NCI-H524 (cell line): ENCODE data around the gene ZNF625.

Source experiments
- DNase-seq, 2 experiments: peaks; one replicate each; lab custom pipeline; 2025; lab: John Stamatoyannopoulos, UW

ZNF625 gene

GRCh38 chr19:12156223-12157058 is at the start of gene ZNF625:
Gene ZNF625, minus strand, starts transcription at chr19:12156734. Its CDS starts 176 bp downstream, at chr19:12156558.
- DNase-seq = peak; percentile 94 to 95

- DNase-seq = no peak
These were observed 48.8 kb upstream of the ZNF625 start for GRCh38 chr19:12205296-12205695.

GRCh38 chr19:12202250-12202649 is 45.7 kb upstream of the ZNF625 start:
- DNase-seq = no peak

- no peak for DNase-seq
These were observed 43.4 kb upstream of the ZNF625 start for GRCh38 chr19:12199757-12200419.

GRCh38 chr19:12198136-12198535 is 41.6 kb upstream of the ZNF625 start:
- no peak for DNase-seq

- peak; percentile 67 to 77 for DNase-seq
These were observed 38.5 kb upstream of the ZNF625 start for GRCh38 chr19:12194827-12195731.

GRCh38 chr19:12187625-12188024 is 31.1 kb upstream of the ZNF625 start:
- DNase-seq = no peak

GRCh38 chr19:12180377-12180776 is 23.8 kb upstream of the ZNF625 start:
- DNase-seq = no peak

- DNase-seq = no peak
These were observed 10.1 kb upstream of the ZNF625 start for GRCh38 chr19:12166626-12167025.

- no peak for DNase-seq
These were observed 7.3 kb upstream of the ZNF625 start for GRCh38 chr19:12163826-12164225.

GRCh38 chr19:12162882-12163806 is 6.6 kb upstream of the ZNF625 start, which contains the start of gene ZNF136:
Gene ZNF136, plus strand, starts transcription at chr19:12163096. Its CDS starts 108 bp downstream, at chr19:12163204.
- DNase-seq = peak; percentile 93 to 98

GRCh38 chr19:12162513-12162881 is 6.0 kb upstream of the ZNF625 start:
- DNase-seq = no peak

- DNase-seq = no peak
These were observed 3.4 kb upstream of the ZNF625 start for GRCh38 chr19:12159773-12160414.

GRCh38 chr19:12155324-12155860 is 1.1 kb downstream of the ZNF625 start:
- DNase-seq = no peak

- no peak for DNase-seq
These were observed 11.2 kb downstream of the ZNF625 start for GRCh38 chr19:12145348-12145747.

GRCh38 chr19:12141405-12141736 is 15.2 kb downstream of the ZNF625 start:
- DNase-seq = no peak

- DNase-seq = peak; percentile 70 to 89
These were observed 15.8 kb downstream of the ZNF625 start for GRCh38 chr19:12140545-12141404.

GRCh38 chr19:12139885-12140544 is 16.5 kb downstream of the ZNF625 start, which contains the start of gene ZNF20:
Gene ZNF20, minus strand, starts transcription at chr19:12140350. Its CDS starts 168 bp downstream, at chr19:12140182.
- DNase-seq = peak; percentile 89 to 97

GRCh38 chr19:12139269-12139668 is 17.3 kb downstream of the ZNF625 start:
- no peak for DNase-seq
